Retinal pigment epithelial cell (primary cell): ENCODE results near the gene VANGL2.

Source experiments
- DNase-seq: peaks from one replicate; pipeline ENCODE4 v3.0.0-alpha.2; 2010; ENCODE audit warnings: low read depth
- H3K4me3 ChIP-seq: 2 replicates; pipeline ENCODE4 v1.5.1; 2011; ENCODE audit warnings: mild to moderate bottlenecking, low read length, control low read depth, moderate library complexity
- TF ChIP-seq, protein P1 (sequence below): conservative IDR thresholded peaks from 2 replicates; pipeline ENCODE4 v1.5.1; 2011; ENCODE audit warnings: low read depth, low read length, control low read depth, inconsistent platforms

VANGL2 gene

DNA sequence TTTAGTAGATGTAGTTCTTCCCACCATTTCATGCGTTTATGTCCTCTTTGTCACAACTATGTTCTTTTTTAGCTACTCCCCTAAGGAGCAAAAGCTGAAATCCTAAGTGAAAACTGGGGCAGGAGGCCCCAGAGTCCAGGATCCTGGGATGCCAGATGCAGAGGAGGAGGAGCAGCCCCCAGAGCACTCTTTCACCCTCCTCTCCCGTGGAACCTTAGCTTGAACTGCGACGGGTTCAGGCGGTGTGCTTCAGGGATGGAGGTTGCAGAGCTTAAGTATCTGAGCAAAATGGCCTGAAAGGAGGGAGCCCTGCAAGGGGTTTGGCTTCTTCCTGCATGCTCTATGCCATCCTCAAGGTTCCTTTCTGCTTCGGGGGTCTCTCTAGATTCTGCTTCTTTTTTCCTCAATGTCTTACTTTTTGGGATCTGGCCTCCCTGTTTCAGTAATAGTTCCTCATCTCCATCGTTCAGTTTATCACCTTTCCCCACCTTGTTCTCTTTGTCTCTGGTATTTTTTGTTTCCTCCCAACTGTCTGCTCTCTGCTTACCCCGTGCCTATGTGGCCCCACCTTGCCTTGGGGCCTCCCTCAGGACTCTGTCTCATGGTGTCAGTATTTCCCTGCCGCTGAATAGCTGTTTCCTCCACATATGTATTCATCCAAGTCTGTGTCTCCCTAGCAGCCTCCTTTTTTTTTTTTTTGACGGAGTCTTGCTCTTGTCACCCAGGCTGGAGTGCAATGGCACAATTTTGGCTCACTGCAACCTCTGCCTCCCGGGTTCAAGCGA, 36.2 kb upstream of the VANGL2 start:
- TF ChIP-seq, protein P1, sequence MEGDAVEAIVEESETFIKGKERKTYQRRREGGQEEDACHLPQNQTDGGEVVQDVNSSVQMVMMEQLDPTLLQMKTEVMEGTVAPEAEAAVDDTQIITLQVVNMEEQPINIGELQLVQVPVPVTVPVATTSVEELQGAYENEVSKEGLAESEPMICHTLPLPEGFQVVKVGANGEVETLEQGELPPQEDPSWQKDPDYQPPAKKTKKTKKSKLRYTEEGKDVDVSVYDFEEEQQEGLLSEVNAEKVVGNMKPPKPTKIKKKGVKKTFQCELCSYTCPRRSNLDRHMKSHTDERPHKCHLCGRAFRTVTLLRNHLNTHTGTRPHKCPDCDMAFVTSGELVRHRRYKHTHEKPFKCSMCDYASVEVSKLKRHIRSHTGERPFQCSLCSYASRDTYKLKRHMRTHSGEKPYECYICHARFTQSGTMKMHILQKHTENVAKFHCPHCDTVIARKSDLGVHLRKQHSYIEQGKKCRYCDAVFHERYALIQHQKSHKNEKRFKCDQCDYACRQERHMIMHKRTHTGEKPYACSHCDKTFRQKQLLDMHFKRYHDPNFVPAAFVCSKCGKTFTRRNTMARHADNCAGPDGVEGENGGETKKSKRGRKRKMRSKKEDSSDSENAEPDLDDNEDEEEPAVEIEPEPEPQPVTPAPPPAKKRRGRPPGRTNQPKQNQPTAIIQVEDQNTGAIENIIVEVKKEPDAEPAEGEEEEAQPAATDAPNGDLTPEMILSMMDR, result no peak
- no peak for DNase-seq
- H3K4me3 ChIP-seq, result no peak overlapping the region

DNA sequence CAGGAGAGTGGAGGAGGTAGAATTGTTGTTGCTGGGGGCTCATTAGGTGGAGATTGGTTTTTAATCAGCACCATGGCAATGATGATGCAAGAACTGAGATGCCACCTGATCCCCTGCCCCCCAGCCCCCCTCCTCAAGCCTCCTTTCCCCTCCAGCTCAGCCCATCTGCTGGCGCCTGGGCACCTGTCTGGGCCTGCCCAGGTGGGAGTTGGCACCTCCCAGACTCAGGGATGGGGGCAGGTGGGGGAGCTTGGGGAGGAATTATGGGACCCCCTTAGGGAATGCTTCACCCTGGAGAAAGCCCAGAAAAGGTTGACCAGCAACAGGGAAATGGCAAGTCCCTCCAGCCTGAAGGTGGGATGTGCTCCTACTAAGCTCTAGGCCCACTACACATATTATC, 35.0 kb upstream of the VANGL2 start:
- TF ChIP-seq, protein P1, result no peak
- no peak overlapping the region for H3K4me3 ChIP-seq
- DNase-seq, result no peak

DNA sequence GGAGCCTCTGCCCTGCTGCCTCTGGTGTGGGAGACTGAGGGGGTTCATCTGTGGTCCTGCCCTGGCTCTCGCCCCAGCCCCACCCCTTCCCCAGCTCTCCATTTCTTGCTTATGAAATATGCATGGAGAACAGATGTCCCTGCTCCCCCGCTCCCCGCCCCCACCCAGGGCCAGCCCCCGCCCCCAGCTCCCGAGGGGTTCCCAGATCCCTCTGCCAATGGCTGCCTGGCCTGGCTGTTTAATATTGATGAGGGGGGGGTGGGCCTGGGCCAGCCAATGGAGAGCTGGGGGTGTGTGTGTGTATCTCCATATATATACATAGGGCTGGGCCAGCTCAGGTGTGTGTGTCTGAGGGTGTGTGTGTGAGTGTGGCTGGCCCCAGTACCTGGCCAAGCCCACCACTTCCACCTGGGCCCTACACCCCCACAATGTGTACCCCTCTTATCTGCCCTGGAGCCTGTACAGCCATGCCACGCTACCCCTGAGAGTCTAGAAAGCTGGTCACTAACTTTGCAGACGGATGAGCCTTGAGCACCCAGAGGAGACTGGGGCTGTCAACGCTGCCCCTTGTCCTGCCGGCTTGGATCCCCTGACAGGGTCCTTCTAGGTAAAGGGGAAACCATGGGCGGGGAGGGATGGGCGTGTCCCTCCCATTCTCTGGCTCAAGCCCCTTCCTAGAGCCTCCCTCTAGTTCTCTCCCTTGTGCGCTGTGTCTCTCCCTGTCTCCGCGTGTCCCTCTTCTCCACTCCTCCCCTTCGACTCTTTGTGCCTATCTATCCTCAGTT, 33.4 kb upstream of the VANGL2 start, which contains the start of gene NHLH1:
Gene NHLH1 (plus strand): TSS at position 341 of the 785 bp plus-strand sequence. CDS start 3,661 bp downstream, outside the sequence.
- H3K4me3 ChIP-seq, result no peak within 1 kb of the TSS
- no peak for DNase-seq
- TF ChIP-seq, protein P1, result no peak

DNA sequence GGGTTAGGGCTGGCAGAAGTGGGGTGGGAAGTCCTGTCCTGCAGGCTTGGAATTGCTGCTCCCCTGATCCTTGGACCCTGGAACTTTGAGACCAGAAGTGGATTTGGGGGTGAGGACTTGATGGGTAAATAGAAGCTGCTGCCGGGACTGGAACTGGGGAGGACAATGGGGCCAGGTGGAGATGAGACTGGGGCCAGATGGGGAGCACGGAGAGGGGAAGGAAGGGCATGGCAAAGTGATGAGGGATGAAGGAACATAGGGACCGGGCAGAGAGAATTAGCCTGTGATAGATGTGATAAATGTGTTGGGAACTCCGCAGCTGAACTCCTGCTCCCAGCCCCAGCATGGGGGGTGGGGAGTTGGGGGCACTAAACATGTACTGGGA, 32.9 kb upstream of the VANGL2 start:
- DNase-seq, result no peak
- no peak overlapping the region for H3K4me3 ChIP-seq
- TF ChIP-seq, protein P1, result no peak

DNA sequence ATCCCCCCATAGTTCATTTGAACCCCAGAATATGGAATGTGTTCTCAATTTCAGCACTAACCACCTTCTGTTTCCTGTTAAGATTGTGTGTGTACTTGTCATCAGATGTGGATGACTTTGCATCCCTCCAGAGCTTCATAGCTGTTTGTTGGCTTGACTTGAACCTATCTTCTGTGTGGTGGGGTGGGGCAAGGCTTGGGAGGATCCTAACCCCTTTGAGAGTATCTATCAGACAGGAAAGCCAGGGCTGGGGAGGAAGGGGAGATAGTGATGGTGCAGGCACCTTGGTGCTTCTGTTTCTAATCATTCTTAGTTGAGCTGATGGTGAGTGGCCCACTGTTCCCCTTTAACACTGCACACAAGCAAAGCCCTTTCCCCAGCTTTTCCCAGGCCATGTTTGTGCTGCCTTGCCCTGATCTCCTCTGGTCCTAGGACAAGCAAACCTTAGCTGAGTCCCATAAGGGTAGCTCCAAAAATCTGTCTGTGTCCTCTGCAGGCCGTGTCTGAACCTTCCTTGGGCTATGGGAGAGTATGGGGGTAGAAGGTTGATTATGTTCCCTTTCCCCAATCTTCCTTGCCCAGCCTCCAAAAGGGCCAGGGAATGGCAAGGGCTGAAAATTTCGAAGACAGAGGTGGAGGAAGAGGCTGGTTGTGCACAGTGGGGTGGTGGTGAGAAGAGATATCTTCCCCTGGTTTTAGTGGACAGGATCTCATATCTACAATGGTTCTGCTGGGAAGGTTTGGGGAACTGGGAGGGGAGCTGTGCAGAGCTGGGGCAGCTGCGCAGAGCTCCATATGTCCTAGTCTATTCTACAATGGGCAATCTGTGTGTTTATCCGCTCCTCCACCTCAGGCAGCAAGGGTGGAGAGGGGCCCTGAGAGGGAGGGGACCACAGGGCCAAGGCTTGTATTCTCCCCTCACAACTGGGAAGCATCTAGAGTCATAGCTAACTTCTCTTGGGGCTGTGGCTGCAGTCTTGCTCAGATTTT, 32.1 kb upstream of the VANGL2 start:
- no peak for DNase-seq
- H3K4me3 ChIP-seq, result no peak overlapping the region
- TF ChIP-seq, protein P1, result no peak

DNA sequence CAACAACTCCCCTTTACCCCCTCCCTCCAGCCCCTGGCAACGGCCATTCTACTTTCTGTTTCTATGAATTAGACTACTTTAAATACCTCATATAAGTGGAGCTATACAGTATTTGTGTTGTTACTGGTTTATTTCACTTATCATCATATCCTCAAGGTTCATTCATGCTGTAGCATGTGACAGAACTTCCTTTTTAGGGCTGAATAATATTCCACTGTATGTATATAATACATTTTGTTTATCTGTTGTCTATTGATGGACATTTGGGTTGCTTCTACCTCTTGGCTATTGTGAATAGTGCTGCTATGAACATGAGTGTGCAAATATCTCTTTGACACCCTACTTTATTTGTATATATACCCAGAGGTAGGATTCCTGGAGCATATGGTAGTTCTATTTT, 31.3 kb upstream of the VANGL2 start:
- DNase-seq, result no peak
- H3K4me3 ChIP-seq, result no peak overlapping the region
- TF ChIP-seq, protein P1, result no peak
